PC-9 (cell line): ENCODE measurements around the gene PRRT2. TPM values are rescaled to one million over a fixed set of nuclear protein-coding genes. Genes with fewer than 3 reads are reported as not detected.
A peak's percentile ranks its signal among the peaks of the same experiment; 100 is the strongest.

Source experiments
- BruUV-seq: library from RNA; stranded (reverse); fragments of 400-500 nt; replicated peaks from 2 replicates; lab custom pipeline; 2021; lab: Mats Ljungman, UMichigan
- CTCF ChIA-PET: fragments of 300-600 bp; sonication (Branson Sonifier 250); formaldehyde crosslinking; loops from one replicate; lab custom pipeline; 2022; ENCODE audit warnings: antibody characterized with exemption; lab: Charles Lee
- POLR2A ChIA-PET: fragments of 300-600 bp; sonication (Branson Sonifier 250); formaldehyde crosslinking; loops from one replicate; lab custom pipeline; 2022; ENCODE audit warnings: antibody characterized with exemption; ENCODE audit not compliant: unreplicated experiment; lab: Charles Lee
- DNase-seq, 2 experiments: peaks; one replicate each; pipeline versions ENCODE4 v3.0.0 to v3.0.0-alpha.2; 2015 to 2022; ENCODE audit warnings: mixed read lengths in 1 of 2
- H2AFZ ChIP-seq: fragments of 200-600 bp; sonication (generic); 2 replicates; pipeline ENCODE4 v1.8.1; 2017; ENCODE audit warnings: antibody characterized with exemption
- H3F3A ChIP-seq: fragments of 200-600 bp; sonication (generic); 2 replicates; pipeline ENCODE4 v1.8.1; 2017; ENCODE audit warnings: antibody characterized with exemption, mild to moderate bottlenecking, low read depth; ENCODE audit not compliant: insufficient read depth
- H3K27ac ChIP-seq: fragments of 200-600 bp; sonication (generic); 2 replicates; pipeline ENCODE4 v1.6.1; 2016; ENCODE audit warnings: mixed run types
- H3K27me3 ChIP-seq: fragments of 200-600 bp; sonication (generic); 2 replicates; pipeline ENCODE4 v1.6.1; 2016; ENCODE audit warnings: low read depth, mixed run types; ENCODE audit not compliant: insufficient read depth
- H3K36me3 ChIP-seq: fragments of 200-600 bp; sonication (generic); 2 replicates; pipeline ENCODE4 v1.6.1; 2016; ENCODE audit warnings: low read depth, mixed run types
- H3K4me1 ChIP-seq: fragments of 200-600 bp; sonication (generic); replicated peaks from 2 replicates; pipeline ENCODE4 v1.6.1; 2016; ENCODE audit warnings: mixed run types; ENCODE audit not compliant: insufficient read depth
- H3K4me2 ChIP-seq: fragments of 200-600 bp; sonication (generic); 2 replicates; pipeline ENCODE4 v1.6.1; 2017; ENCODE audit warnings: mixed run types
- H3K4me3 ChIP-seq: fragments of 200-600 bp; sonication (generic); 2 replicates; pipeline ENCODE4 v1.6.1; 2016; ENCODE audit warnings: mixed run types
- H3K79me2 ChIP-seq: fragments of 200-600 bp; sonication (generic); 2 replicates; pipeline ENCODE4 v1.6.1; 2017; ENCODE audit warnings: low read depth, mixed run types
- H3K9me2 ChIP-seq: fragments of 200-600 bp; sonication (generic); 2 replicates; pipeline ENCODE4 v1.8.1; 2017; ENCODE audit warnings: mild to moderate bottlenecking; ENCODE audit not compliant: insufficient read depth
- H3K9me3 ChIP-seq: fragments of 200-600 bp; sonication (generic); 2 replicates; pipeline ENCODE4 v1.8.1; 2016; ENCODE audit warnings: low read depth; ENCODE audit not compliant: insufficient read depth
- H4K20me1 ChIP-seq: fragments of 200-600 bp; sonication (generic); 2 replicates; pipeline ENCODE4 v1.8.1; 2017; ENCODE audit not compliant: insufficient read depth
- CTCF ChIP-seq: fragments of 200-600 bp; sonication (generic); conservative IDR thresholded peaks from 2 replicates; pipeline ENCODE4 v1.6.1; 2017; ENCODE audit warnings: mixed run types, antibody characterized with exemption, mild to moderate bottlenecking, moderate library complexity
- EZH2 ChIP-seq: fragments of 200-600 bp; sonication (generic); IDR thresholded peaks from 2 replicates; pipeline ENCODE4 v1.8.0; 2017; ENCODE audit warnings: antibody characterized with exemption, low read depth
- intact Hi-C: fragments of 100-400 bp; cut with micrococcal nuclease; formaldehyde crosslinking; loops from one replicate; pipeline ENCODE4 v1.10.0; 2022; ENCODE audit not compliant: unreplicated experiment
- total RNA-seq: library from RNA; stranded (reverse); gene quantifications from 2 replicates; pipeline ENCODE4 v1.2.3, GENCODE V29; 2021

The PRRT2 gene
- total RNA-seq, 1 experiment from 2014 or later = 4.9 TPM

GRCh38 chr16:29820271-29820701, 8.3 kb downstream of the PRRT2 start, which contains the start of gene MVP:
MVP (plus strand) TSS chr16:29820462; CDS start chr16:29830550, 10,088 bp downstream.
- intact Hi-C loops = loop anchor here (2.0 to 5.0 kb wide), 2 partner anchors 43 to 77 kb away; partner anchors contain the start of genes CDIPT and SEZ6L2
- Histone ChIP-seq H3K36me3 (no peaks in the 10 kb centered on the region), H2AFZ (no peak within 1 kb of the TSS), H3K79me2 (peaks cover 62% of the 10 kb centered on the region), H3K4me1 (peaks cover 68% of the 10 kb centered on the region), H3K4me3 (peak within 1 kb of the TSS; percentile 71), H3F3A (peaks cover 64% of the 10 kb centered on the region; the same call in 1 of the 2 replicates), H4K20me1 (no peaks in the 10 kb centered on the region), H3K27me3 (no peaks in the 10 kb centered on the region), H3K27ac (peak within 1 kb of the TSS; percentile 77), H3K9me2 (no peaks in the 10 kb centered on the region), H3K9me3 (no peaks in the 10 kb centered on the region), H3K4me2 (peak within 1 kb of the TSS; percentile 88)
- no TSS peak for BruUV-seq
- POLR2A ChIA-PET = interaction anchor here (0.5 to 1.5 kb wide), 4 partner anchors 9 to 730 kb away, joined by 3 to 10 read pairs (median 5); no protein-coding TSS in a partner anchor
- no peak for TF ChIP-seq CTCF
- TF ChIP-seq EZH2 = no peak
- DNase-seq = peak in 1 of 2 experiments; percentile 69
- CTCF ChIA-PET = interaction anchor here (1.0 to 1.7 kb wide), 2 partner anchors 28 to 212 kb away, joined by 3 to 18 read pairs; no protein-coding TSS in a partner anchor

- no peak overlapping the region for H2AFZ ChIP-seq
- H3K27ac ChIP-seq = peak overlapping the region; percentile 77
- TF ChIP-seq CTCF = no peak
- no peak for TF ChIP-seq EZH2
- intact Hi-C loops = loop anchor here (1.0 to 5.0 kb wide), 4 partner anchors 27 to 200 kb away; partner anchors contain the start of genes CDIPT and SEZ6L2
- H3K9me2 ChIP-seq = no peaks in the 10 kb centered on the region
- no peaks in the 10 kb centered on the region for H3K36me3 ChIP-seq
- CTCF ChIA-PET = interaction anchor here (0.6 to 1.7 kb wide), 3 partner anchors 22 to 1529 kb away, joined by 3 to 18 read pairs (median 15); no protein-coding TSS in a partner anchor
- peaks cover 70% of the 10 kb centered on the region; the same call in 1 of the 2 replicates for H3F3A ChIP-seq
- H3K27me3 ChIP-seq = no peaks in the 10 kb centered on the region
- peaks cover 66% of the 10 kb centered on the region for H3K79me2 ChIP-seq
- POLR2A ChIA-PET = interaction anchor here (0.5 to 1.5 kb wide), 4 partner anchors 14 to 152 kb away, joined by 4 to 32 read pairs (median 8); no protein-coding TSS in a partner anchor
- H3K4me1 ChIP-seq = peaks cover 72% of the 10 kb centered on the region
- DNase-seq = peak; percentile 57 to 84
- no peaks in the 10 kb centered on the region for H4K20me1 ChIP-seq
- peak overlapping the region; percentile 71 for H3K4me3 ChIP-seq
- H3K9me3 ChIP-seq = no peaks in the 10 kb centered on the region
- H3K4me2 ChIP-seq = peak overlapping the region; percentile 88
- TSS peak; percentile 71 for BruUV-seq
Observed at GRCh38 chr16:29820730-29821642, 9.0 kb downstream of the PRRT2 start.

- Histone ChIP-seq H3K9me3 (no peaks in the 10 kb centered on the region), H3K4me3 (peak overlapping the region; percentile 71; the same call in 1 of the 2 replicates), H3K79me2 (peaks cover 68% of the 10 kb centered on the region), H3K4me2 (peak overlapping the region; percentile 88), H4K20me1 (no peaks in the 10 kb centered on the region), H3K4me1 (peaks cover 75% of the 10 kb centered on the region), H3K9me2 (no peaks in the 10 kb centered on the region), H3K27ac (peak overlapping the region; percentile 77), H2AFZ (no peak overlapping the region), H3K27me3 (no peaks in the 10 kb centered on the region), H3K36me3 (no peaks in the 10 kb centered on the region), H3F3A (peaks cover 71% of the 10 kb centered on the region; the same call in 1 of the 2 replicates)
- BruUV-seq = TSS peak; percentile 14
- TF ChIP-seq EZH2 = no peak
- TF ChIP-seq CTCF = no peak
- intact Hi-C loops = loop anchor here (1.0 to 5.0 kb wide), 4 partner anchors 27 to 200 kb away; partner anchors contain the start of genes CDIPT and SEZ6L2
- ChIA-PET POLR2A (interaction anchor here (0.5 to 0.8 kb wide), 4 partner anchors 36 to 750 kb away, joined by 4 to 32 read pairs (median 6); no protein-coding TSS in a partner anchor), CTCF (interaction anchor here (0.9 kb wide), 1 partner anchor 21 kb away, joined by 3 read pairs; no protein-coding TSS in a partner anchor)
- DNase-seq = peak; percentile 70 to 84
Observed at GRCh38 chr16:29821643-29822115, 9.7 kb downstream of the PRRT2 start.
